PFSK-1 (cell line): ENCODE results near the gene DPM2.

ENCODE experiments used
- POLR2AphosphoS5 ChIP-seq: IDR thresholded peaks from 2 replicates; pipeline ENCODE4 v1.6.1; 2012; ENCODE audit warnings: low read depth, mild to moderate bottlenecking, control low read depth, low read length, moderate library complexity
- REST ChIP-seq, 2 experiments: IDR thresholded peaks; 2 replicates each; pipeline versions ENCODE4 v1.6.1 to v1.8.0; 2011 to 2012; ENCODE audit warnings: low read depth in 2 of 2, low read length in 2 of 2, control low read depth in 1 of 2, inconsistent platforms in 1 of 2, mild to moderate bottlenecking in 1 of 2, moderate library complexity in 1 of 2; ENCODE audit not compliant: insufficient read depth in 1 of 2
- SIN3A ChIP-seq: IDR thresholded peaks from 2 replicates; pipeline ENCODE4 v1.6.1; 2012; ENCODE audit warnings: mild to moderate bottlenecking, low read length, moderate library complexity, borderline replicate concordance; ENCODE audit not compliant: insufficient read depth
- TAF1 ChIP-seq: IDR thresholded peaks from 2 replicates; pipeline ENCODE4 v1.6.1; 2012; ENCODE audit warnings: low read length, control low read depth, borderline replicate concordance; ENCODE audit not compliant: insufficient read depth

- TF ChIP-seq POLR2AphosphoS5 (no peak), REST (IDR thresholded peaks at IDR 0.05; ENCODE audit: insufficient read depth in 1 of 2, low read depth in 2 of 2, low read length in 2 of 2) (no peak), TAF1 (no peak), SIN3A (no peak)
Observed at GRCh38 chr9:127910613-127911205, 26.9 kb downstream of the DPM2 start.
